Gastroesophageal sphincter (tissue), 3 donors: ENCODE results near the gene MAFG.

Experiments used
- CTCF ChIP-seq, 4 experiments: fragments of 200-600 bp in 2 of 4; fragments of 450-650 bp in 2 of 4; sonication (generic) in 1 of 4; IDR thresholded peaks; one replicate each; pipeline ENCODE4 v1.5.1; 2017 to 2019; ENCODE audit warnings: antibody characterized with exemption in 4 of 4, mild to moderate bottlenecking in 2 of 4, moderate library complexity in 2 of 4
- EP300 ChIP-seq: sonication (generic); formaldehyde crosslinking; IDR thresholded peaks from one replicate; pipeline ENCODE4 v1.6.1; 2017; ENCODE audit warnings: antibody characterized with exemption, mild to moderate bottlenecking
- POLR2A ChIP-seq, 2 donors: fragments of 450-650 bp; IDR thresholded peaks; one replicate each; pipeline ENCODE4 v1.6.1; 2017; ENCODE audit warnings: antibody characterized with exemption in 2 of 2, mild to moderate bottlenecking in 2 of 2, moderate library complexity in 1 of 2
- POLR2AphosphoS5 ChIP-seq: sonication (generic); formaldehyde crosslinking; IDR thresholded peaks from one replicate; pipeline ENCODE4 v1.6.1; 2017; ENCODE audit warnings: antibody characterized with exemption

GRCh38 chr17:81907219-81908145, 20.1 kb downstream of the MAFG start:
- TF ChIP-seq CTCF (IDR thresholded peaks at IDR 0.05) = no peak
- TF ChIP-seq POLR2A (IDR thresholded peaks at IDR 0.05) = no peak
- no peak for TF ChIP-seq EP300
- TF ChIP-seq POLR2AphosphoS5 = no peak
